HS-27A (cell line): ENCODE data around the gene CCDC43.

Source experiments
- DNase-seq: peaks from one replicate; pipeline ENCODE4 v3.0.0-alpha.2; 2012; ENCODE audit warnings: low read depth, missing footprints

The CCDC43 gene

DNA sequence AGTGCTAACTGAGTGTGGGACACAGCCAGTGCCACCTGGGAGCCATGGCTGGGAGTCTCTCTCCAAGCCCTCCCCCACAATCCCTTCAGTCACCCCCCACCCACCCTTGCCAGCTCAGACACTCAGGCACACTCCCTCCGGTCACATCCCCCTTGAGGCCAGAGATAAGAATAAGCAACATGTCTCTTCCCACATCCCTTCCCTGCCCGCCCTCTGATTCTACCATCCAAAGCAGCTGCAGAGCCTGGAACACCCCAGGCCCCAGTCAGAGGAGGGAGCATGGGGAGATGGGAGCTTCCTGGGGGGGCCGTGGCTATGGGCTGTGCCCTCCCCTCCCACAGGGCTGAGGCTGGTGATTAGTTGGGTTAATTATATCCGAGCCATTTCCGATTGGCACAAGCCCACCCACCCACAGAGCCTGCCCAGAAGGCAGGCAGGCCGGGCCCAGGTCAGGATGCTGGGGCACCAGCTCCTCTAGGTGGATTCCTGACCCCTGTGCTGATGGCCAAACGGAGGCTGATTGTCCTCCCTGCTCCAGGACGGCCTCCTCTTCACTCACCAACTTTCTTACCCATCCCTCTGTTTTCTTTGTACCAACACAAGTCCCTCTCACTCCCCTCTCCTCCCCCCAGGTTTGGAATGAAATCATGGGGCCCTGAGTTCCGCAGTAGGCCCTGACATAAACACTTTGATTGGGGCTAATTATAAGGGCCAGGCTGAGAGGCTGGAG is 61.9 kb downstream of the CCDC43 start:
- DNase-seq = no peak
